ENCODE data around the gene EPHA5.

The EPHA5 gene

GRCh38 chr4:65552057-65552456, 118.2 kb downstream of the EPHA5 start:
- no peak for ATAC-seq
- TF ChIP-seq TSHZ2 (CRISPR knock-in tag; IDR thresholded peaks at IDR 0.05) (no peak), ISL1 (CRISPR knock-in tag; IDR thresholded peaks at IDR 0.05) (no peak), ZNF565 (CRISPR knock-in tag; conservative IDR thresholded peaks at IDR 0.05; ENCODE audit: low read depth) (no peak), ARNTL (CRISPR knock-in tag; IDR thresholded peaks at IDR 0.05; ENCODE audit: borderline replicate concordance, low read depth) (no peak), ESRRG (CRISPR knock-in tag; IDR thresholded peaks at IDR 0.05) (no peak), ZFP30 (CRISPR knock-in tag; IDR thresholded peaks at IDR 0.05) (no peak), BACH2 (CRISPR knock-in tag; IDR thresholded peaks at IDR 0.05; ENCODE audit: borderline replicate concordance) (no peak), PATZ1 (CRISPR knock-in tag; IDR thresholded peaks at IDR 0.05; ENCODE audit: borderline replicate concordance) (no peak), CREB5 (CRISPR knock-in tag; IDR thresholded peaks at IDR 0.05; ENCODE audit: low read depth) (no peak), ZFP3 (CRISPR knock-in tag; IDR thresholded peaks at IDR 0.05) (no peak), OSR1 (CRISPR knock-in tag; IDR thresholded peaks at IDR 0.05) (no peak), CSDC2 (CRISPR knock-in tag; IDR thresholded peaks at IDR 0.05) (no peak), GLIS3 (CRISPR knock-in tag; IDR thresholded peaks at IDR 0.05) (no peak), ZC3H10 (CRISPR knock-in tag; IDR thresholded peaks at IDR 0.05) (no peak), POU6F1 (CRISPR knock-in tag; IDR thresholded peaks at IDR 0.05; ENCODE audit: borderline replicate concordance, low read depth) (no peak), SNAI2 (CRISPR knock-in tag; IDR thresholded peaks at IDR 0.05) (no peak), TOX (CRISPR knock-in tag; IDR thresholded peaks at IDR 0.05; ENCODE audit: borderline replicate concordance) (no peak), ZNF70 (CRISPR knock-in tag; IDR thresholded peaks at IDR 0.05) (no peak)

GRCh38 chr4:65550500-65550899, 119.8 kb downstream of the EPHA5 start:
- ATAC-seq = no peak
- TF ChIP-seq ZNF70 (CRISPR knock-in tag; IDR thresholded peaks at IDR 0.05) (no peak), PATZ1 (CRISPR knock-in tag; IDR thresholded peaks at IDR 0.05; ENCODE audit: borderline replicate concordance) (no peak), TCF4 (CRISPR knock-in tag; IDR thresholded peaks at IDR 0.05; ENCODE audit: borderline replicate concordance) (no peak), TOX (CRISPR knock-in tag; IDR thresholded peaks at IDR 0.05; ENCODE audit: borderline replicate concordance) (no peak), OSR1 (CRISPR knock-in tag; IDR thresholded peaks at IDR 0.05) (no peak), GLIS3 (CRISPR knock-in tag; IDR thresholded peaks at IDR 0.05) (no peak), POU6F1 (CRISPR knock-in tag; IDR thresholded peaks at IDR 0.05; ENCODE audit: borderline replicate concordance, low read depth) (no peak), BACH2 (CRISPR knock-in tag; IDR thresholded peaks at IDR 0.05; ENCODE audit: borderline replicate concordance) (no peak), ARNTL (CRISPR knock-in tag; IDR thresholded peaks at IDR 0.05; ENCODE audit: borderline replicate concordance, low read depth) (no peak), ZC3H10 (CRISPR knock-in tag; IDR thresholded peaks at IDR 0.05) (no peak), ESRRG (CRISPR knock-in tag; IDR thresholded peaks at IDR 0.05) (no peak), TSHZ2 (CRISPR knock-in tag; IDR thresholded peaks at IDR 0.05) (no peak), ZFP3 (CRISPR knock-in tag; IDR thresholded peaks at IDR 0.05) (no peak), RARB (CRISPR knock-in tag; IDR thresholded peaks at IDR 0.05) (no peak), CSDC2 (CRISPR knock-in tag; IDR thresholded peaks at IDR 0.05) (no peak), CREB5 (CRISPR knock-in tag; IDR thresholded peaks at IDR 0.05; ENCODE audit: low read depth) (no peak), ZNF8 (CRISPR knock-in tag; IDR thresholded peaks at IDR 0.05) (no peak), ZNF565 (CRISPR knock-in tag; conservative IDR thresholded peaks at IDR 0.05; ENCODE audit: low read depth) (no peak), PPARA (CRISPR knock-in tag; IDR thresholded peaks at IDR 0.05; ENCODE audit: borderline replicate concordance) (no peak), ISL1 (CRISPR knock-in tag; IDR thresholded peaks at IDR 0.05) (no peak)

Measured in SK-N-SH treated with all-trans-retinoic acid at 6 μM for 48 hours (cell line).